ENCODE results near the gene XYLT1.

- TF ChIP-seq CTCF (CRISPR knock-in tag; IDR thresholded peaks at IDR 0.05): peak; percentile 10; the same call in 1 of the 2 replicates
- TF ChIP-seq ZKSCAN8 (CRISPR knock-in tag; IDR thresholded peaks at IDR 0.05; ENCODE audit: borderline replicate concordance): no peak
- no peak for TF ChIP-seq TFAP4 (IDR thresholded peaks at IDR 0.05; ENCODE audit: borderline replicate concordance, low read depth)
- TF ChIP-seq DMTF1 (CRISPR knock-in tag; IDR thresholded peaks at IDR 0.05): no peak
- no peak for TF ChIP-seq ZBTB2 (CRISPR knock-in tag; IDR thresholded peaks at IDR 0.05; ENCODE audit: low read depth)
- TF ChIP-seq REST (IDR thresholded peaks at IDR 0.05; ENCODE audit: borderline replicate concordance in 1 of 2, low read depth in 1 of 2, low read length in 2 of 2): no peak
- no peak for TF ChIP-seq ESRRA (CRISPR knock-in tag; IDR thresholded peaks at IDR 0.05; ENCODE audit: low read depth)
These were observed 54.1 kb downstream of the XYLT1 start for GRCh38 chr16:17416461-17417311.

Data from HepG2 (cell line).